CD4-positive, alpha-beta T cell treated with Interleukin-1 beta for 1 hour (primary cell): ENCODE data around the gene HMG20A.

Source experiments
- DNase-seq, 2 donors: peaks; one replicate each; pipeline ENCODE4 v3.0.0-alpha.2; 2020 to 2022

HMG20A gene

GRCh38 chr15:77479015-77479414, 58.3 kb downstream of the HMG20A start:
- no peak for DNase-seq

- no peak for DNase-seq
Measured at GRCh38 chr15:77480859-77481633, 60.4 kb downstream of the HMG20A start.

- no peak for DNase-seq
Measured at GRCh38 chr15:77481670-77482069, 61.0 kb downstream of the HMG20A start.

GRCh38 chr15:77482570-77482969, 61.9 kb downstream of the HMG20A start:
- DNase-seq, result no peak

GRCh38 chr15:77483425-77484140, 62.9 kb downstream of the HMG20A start:
- no peak for DNase-seq

GRCh38 chr15:77484994-77485393, 64.3 kb downstream of the HMG20A start:
- DNase-seq, result no peak

GRCh38 chr15:77486542-77487468, 66.1 kb downstream of the HMG20A start:
- DNase-seq, result no peak

- DNase-seq, result no peak
Measured at GRCh38 chr15:77487469-77487842, 66.8 kb downstream of the HMG20A start.

GRCh38 chr15:77487888-77488287, 67.2 kb downstream of the HMG20A start:
- DNase-seq, result no peak

GRCh38 chr15:77489647-77490046, 69.0 kb downstream of the HMG20A start:
- no peak for DNase-seq

- DNase-seq, result peak in 1 of 2 donors; percentile 2
Measured at GRCh38 chr15:77493324-77493907, 72.7 kb downstream of the HMG20A start.

- no peak for DNase-seq
Measured at GRCh38 chr15:77494073-77494867, 73.6 kb downstream of the HMG20A start.

- no peak for DNase-seq
Measured at GRCh38 chr15:77494964-77495363, 74.3 kb downstream of the HMG20A start.

GRCh38 chr15:77495838-77496596, 75.3 kb downstream of the HMG20A start:
- DNase-seq, result no peak

GRCh38 chr15:77496715-77497109, 76.0 kb downstream of the HMG20A start:
- peak; percentile 67 to 73 for DNase-seq

GRCh38 chr15:77497110-77497737, 76.5 kb downstream of the HMG20A start:
- DNase-seq, result no peak

- DNase-seq, result no peak
Measured at GRCh38 chr15:77497942-77498361, 77.3 kb downstream of the HMG20A start.

- DNase-seq, result no peak
Measured at GRCh38 chr15:77499087-77499760, 78.5 kb downstream of the HMG20A start.

GRCh38 chr15:77500989-77501388, 80.3 kb downstream of the HMG20A start:
- DNase-seq, result no peak
